ENCODE measurements around the gene MARCKS.
A peak's percentile ranks its signal among the peaks of the same experiment; 100 is the strongest.
"Not testable (repeated sequence)": the region's sequence is repeated elsewhere in the genome, so short reads cannot be mapped to it uniquely, and the experiment has no call there.

The MARCKS gene

DNA sequence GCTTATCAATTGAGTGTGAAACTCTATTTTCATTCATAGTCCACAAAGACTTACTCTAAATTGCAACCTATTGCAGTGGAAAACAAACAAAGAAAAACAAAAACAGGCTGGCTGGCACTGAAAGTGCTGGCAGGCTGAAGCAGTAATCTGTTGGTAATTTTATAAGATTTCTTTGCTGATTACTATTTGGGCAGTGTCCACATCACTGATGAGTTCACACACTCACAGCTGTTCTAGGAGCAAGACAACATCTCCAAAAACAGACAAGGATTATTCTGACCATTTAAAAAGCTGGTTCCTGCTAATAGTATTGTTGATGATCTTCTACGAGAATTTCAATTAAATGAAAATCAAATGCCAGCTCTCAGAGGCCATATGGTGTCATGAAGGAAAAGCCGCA lies 26.9 kb downstream of the MARCKS start:
- DNase-seq (ENCODE audit: low read depth, low spot score), result no peak

DNA sequence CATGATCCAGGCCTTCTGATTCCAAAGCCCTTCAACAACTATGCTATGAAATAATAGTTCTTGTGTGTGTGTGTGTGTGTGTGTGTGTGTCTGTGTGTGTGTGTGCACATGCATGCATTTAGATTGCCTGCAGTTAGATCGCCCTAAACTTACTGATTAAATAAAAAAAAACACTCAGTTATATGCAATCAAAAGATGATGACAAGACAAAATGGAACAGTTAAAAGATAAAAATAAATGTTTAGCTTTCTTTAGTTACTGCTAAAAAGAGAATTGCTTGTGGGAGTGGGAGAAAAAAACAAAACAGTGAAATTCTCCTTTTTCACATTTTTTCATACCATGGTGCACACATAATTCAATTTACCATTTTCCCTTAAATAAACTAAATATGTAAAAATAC lies 29.4 kb downstream of the MARCKS start:
- no peak for DNase-seq (ENCODE audit: low read depth, low spot score)

DNA sequence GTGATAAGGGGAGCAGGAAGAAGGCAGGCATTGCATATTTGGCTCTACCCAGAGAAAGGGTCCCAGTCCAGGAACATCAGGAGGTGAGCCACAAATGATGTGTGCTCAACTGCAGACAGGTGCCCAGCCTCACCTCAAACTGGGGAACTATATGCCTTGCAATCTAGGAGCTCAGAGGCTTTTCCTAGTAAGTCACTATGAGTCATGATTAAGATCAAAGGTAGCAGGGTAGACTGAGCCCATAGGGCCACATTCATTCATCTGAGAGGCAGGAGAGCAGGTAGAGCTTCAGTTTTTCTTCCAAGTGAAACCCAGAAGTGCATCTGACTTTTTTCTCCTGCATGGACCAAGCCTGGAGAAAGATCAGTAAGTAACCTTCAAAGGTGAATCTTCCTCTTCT lies 31.3 kb downstream of the MARCKS start:
- DNase-seq (ENCODE audit: low read depth, low spot score), result no peak

DNA sequence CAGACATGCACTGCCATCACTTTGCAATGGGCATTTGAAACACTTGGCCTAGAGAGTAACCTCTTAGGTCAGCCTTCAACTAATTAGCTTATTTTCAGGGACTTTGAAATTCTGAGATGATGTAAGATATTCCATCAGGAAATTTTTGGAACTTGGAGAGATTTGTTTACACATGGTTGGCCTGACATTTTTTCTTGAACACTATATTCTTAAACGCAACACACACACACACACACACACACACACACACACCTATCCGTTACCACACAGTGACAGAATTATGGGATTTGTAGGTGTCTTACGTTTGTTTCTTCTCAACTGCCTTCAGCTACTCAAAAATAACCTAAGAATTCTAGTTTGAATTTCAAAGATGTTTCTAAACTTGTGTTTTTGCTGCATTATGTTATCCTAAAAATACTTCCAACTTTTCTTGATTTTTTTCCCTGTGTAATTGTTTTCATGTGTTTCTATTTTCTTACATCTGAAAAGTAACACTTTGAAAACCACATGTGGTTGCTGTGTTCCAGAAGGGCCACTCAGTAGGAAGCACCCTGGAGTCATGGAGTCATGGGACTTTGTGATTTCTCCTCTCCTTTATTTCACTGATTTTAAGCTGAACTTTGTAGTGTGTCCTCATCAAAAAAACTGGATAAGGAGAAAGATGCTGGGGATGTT lies 31.9 kb downstream of the MARCKS start:
- no peak for DNase-seq (ENCODE audit: low read depth, low spot score)

DNA sequence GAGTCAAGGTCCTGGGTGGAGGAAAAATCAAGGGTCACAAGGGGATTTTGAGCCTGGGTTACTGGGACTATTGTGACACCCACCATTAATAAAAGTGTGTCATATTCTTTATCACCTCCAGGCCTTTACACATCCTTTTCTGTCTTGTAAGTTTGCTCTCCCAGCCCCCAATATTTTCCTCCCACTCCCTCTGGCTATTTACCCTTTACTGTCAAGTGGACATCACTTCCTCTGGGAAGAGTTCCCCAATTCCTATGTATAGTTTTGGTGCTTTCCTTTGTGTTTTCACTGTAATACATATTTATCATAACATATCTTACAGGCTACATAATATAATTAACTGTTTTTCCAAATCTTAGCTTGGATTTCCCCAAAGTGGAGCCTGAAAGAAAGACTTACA lies 36.3 kb downstream of the MARCKS start:
- no peak for DNase-seq (ENCODE audit: low read depth, low spot score)

DNA sequence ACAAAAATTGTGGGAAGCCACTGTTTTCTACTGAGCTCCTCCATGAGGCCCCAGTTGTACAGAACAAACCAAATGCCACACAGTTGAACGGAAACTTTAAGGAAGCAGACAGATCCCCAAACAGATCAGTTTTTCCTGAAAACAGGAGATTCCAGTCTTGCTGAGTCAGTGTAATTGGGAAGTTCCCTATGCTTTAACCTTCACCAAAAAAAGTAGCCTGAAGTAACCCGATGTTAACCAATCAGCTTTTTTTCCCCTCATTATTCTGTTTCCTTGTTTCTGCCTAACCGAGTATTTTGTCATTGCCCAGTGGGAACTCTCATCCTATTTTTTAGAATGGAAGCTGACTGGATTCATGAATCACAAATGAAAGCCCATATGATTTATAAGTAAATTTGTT lies 36.7 kb downstream of the MARCKS start:
- no peak for DNase-seq (ENCODE audit: low read depth, low spot score)

DNA sequence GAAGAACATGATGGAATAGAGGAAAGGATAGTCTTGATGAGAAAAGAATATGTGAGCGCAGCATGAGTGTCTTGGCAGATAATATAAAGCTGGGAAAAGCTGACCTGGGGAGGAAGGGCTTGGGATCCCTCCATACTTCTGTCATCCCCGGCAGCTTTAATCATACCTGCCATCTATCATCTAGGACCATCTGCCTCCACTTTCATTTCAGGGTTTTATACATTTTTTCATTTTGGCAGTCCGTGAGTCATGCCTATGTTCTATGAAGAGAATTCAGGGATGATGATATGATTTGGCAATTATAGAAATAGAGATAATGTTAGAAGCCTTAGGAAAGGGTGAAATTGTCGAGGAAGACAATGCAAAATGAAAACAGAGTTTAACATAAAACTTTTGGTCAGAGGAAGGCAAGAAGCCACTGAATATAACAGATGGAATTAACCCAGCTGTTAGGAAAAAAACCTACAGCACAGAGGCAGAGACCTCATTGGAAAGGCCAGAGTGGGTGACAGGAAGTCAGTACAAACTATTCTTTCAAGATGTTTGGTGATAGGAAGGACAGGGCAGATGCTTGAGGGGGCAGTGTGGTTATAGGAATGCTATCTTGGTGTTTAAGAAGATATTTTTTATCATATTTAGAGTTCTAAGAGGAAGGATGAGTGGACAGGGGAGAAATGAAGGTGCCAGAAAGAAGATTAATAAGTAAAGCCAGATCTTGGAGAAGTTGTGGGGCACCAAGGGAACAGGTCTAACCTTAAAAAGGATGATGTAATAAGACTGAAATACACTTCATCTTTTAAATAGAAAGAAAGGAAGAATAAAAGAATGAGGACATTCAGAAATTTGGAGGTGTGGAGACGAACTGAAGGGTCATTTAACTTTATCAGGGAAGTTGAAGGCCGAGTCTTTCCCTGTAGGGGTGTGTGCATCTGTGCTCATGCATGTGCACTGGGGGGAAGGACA lies 37.8 kb downstream of the MARCKS start:
- DNase-seq (ENCODE audit: low read depth, low spot score), result no peak

DNA sequence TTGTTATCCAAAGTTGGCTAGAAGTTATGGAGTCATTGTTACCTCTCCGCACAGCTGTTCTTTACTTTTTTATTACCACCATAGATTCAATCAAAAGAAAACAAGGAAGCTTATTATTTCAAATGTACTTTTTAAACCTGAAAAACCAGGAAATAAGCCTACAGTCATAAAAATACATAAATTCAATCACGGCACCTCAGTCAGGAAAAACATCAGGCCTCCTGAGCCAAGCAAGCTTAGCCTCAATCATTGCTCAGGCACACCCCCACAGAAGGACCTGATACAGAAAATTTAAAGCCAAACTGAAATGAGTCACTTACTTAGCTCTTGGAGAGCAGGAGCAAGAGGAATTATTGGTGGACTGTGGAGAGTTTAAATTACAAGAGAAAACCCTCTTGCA lies 44.3 kb downstream of the MARCKS start:
- no peak for DNase-seq (ENCODE audit: low read depth, low spot score)

DNA sequence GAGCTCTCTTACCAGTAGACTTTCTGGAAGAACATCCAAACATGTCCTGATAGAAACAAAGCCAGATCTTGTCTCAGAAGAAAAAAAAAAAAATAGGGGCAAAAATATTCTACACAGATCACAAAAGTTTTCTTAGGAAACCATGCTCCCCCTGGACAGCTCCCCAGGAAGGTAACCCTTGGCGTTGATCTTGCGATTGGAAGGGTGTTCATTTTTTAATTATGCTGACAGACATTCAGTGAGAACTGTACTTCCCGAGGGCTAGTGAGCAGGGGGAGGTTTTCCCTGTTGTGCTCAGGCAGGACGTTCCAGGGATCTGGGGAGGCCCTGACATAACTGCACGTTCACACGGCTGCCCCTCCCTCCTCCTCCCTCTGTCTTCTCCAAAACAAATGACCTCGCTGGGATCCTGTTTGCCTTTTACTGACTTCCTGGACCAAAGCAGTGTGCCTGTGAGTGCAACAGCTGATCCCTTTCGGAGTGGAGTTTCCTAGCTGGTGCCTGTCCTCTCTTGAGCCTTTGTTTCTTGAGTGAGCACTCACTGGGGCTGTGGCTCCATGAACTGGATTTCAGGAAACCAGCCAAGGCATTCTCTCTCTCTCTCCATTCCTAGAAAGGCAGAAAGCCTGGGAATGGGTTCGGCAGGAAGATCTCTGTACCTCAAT lies 46.7 kb downstream of the MARCKS start:
- DNase-seq (ENCODE audit: low read depth, low spot score), result no peak

DNA sequence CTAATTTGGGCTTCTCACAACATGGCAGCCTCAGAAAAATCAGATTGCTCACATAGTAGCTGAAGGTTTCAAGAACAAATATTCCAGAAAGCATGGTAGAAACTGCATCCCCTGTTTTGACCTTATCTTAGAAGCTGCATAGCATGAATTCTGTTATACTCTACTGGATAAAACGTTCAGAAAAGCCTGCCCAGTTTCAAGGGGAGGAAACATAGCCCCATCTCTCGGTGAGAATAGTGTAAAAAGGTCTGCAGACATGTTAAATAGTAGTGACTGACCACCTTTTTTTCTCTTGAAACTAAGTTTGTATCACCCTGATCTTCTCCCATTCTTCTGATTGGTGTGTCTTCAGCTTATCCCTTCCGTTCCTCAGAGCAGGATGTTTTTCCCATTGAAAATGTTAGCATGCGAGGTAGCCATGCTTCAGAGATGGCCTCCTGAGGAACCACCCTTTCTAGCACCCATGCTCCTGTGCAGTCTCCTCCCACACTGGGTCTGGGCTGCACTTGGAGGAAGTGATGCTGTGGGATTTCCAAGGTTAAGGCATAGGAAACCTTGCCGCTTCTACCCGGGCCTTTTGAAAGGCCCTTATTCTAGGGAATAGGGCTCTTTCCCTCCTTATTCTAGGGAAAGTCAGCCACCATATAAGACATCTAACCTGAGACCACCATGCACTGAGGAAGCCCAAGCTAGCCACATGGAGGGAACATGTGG lies 50.1 kb downstream of the MARCKS start:
- no peak for DNase-seq (ENCODE audit: low read depth, low spot score)

DNA sequence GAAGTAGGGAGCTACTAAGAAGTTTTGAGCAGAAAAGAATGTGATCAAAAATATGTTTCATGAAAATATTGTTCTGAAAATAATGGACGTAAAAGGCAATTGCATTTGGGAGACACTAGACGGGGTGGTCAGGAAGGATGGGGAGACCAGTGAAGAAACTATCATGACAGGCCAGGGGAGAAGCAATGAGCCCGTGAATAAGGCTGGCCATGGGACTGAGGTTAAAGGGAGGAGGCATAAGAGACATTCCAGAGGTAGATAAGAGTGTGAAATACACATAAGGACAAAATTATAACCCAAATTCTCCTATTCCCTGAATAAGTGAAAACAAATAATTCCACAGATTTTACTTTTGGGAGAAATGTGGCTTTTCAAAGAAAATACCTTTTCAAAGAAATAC lies 51.7 kb downstream of the MARCKS start:
- DNase-seq (ENCODE audit: low read depth, low spot score), result no peak

DNA sequence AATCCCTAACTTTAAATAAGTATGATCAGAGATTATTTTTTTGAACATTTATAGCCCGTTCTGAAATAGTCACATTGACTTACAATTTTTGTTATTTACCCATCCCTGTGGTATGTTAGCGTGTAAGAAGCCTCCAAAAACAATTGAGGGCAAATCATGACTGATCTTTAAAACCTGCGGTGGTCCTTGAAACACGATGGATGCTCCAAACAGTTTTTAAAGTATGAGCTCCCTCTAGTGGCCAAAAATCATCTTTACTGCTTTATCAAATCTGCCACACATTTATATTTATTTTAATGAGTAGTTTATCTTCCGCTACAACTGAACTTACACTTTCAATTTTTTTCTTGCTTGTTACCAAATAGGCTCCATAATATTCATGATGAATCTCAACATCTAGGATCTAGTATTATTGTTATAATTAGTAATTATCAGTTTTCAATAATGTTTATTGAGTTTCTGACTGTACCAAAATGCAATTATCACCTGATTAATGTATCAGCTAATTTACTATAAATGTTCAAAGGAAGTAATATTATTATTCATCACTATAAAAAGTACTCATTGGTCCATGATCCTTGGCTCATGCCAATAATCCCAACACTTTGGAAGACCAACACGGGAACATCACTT lies 52.2 kb downstream of the MARCKS start:
- DNase-seq (ENCODE audit: low read depth, low spot score), result peak; percentile 59

DNA sequence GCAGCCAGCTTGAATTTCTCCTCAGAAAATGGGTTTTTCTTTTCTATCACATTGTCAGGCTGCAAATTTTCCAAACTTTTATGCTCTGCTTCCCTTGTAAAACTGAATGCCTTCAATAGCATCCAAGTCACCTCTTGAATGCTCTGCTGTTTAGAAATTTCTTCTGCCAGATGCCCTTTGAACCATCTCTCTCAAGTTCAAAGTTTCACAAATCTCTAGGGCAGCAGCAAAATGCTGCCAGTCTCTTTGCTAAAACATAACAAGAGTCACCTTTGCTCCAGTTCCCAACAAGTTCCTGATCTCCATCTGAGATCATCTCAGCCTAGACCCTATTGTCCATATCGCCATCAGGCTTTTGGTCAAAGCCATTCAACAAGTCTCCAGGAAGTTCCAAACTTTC lies 53.1 kb downstream of the MARCKS start:
- not testable (repeated sequence) for DNase-seq (ENCODE audit: low read depth, low spot score)

Measured in smooth muscle cell of the brain vasculature (primary cell).